LNCAP (cell line): ENCODE measurements around the gene RHBDF1.

Experiments
- TF ChIP-seq, protein P1 (sequence below): fragments of 450-650 bp; IDR thresholded peaks from 2 replicates; pipeline ENCODE4 v1.5.1; 2017; ENCODE audit warnings: mild to moderate bottlenecking

The RHBDF1 gene

DNA sequence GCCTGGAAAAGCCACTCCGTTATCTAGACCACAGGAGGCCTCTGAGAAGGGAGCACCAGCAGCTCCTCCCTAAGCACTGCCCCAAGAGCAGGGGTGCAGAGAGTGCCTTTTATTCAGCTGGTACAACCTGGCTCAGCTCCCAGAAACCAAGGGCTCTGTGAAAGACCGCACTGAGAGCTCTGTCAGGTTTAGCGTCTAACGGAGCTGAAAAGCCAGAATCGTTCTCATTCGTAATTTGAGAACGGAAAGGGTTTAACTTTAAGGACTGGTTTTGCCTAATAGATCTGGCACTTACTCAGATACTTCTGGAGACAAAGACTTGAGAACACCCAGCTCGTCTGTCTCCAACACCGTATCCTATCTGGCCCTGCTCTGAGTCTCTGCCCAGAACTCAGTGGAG, 19.1 kb upstream of the RHBDF1 start:
- TF ChIP-seq, protein P1, sequence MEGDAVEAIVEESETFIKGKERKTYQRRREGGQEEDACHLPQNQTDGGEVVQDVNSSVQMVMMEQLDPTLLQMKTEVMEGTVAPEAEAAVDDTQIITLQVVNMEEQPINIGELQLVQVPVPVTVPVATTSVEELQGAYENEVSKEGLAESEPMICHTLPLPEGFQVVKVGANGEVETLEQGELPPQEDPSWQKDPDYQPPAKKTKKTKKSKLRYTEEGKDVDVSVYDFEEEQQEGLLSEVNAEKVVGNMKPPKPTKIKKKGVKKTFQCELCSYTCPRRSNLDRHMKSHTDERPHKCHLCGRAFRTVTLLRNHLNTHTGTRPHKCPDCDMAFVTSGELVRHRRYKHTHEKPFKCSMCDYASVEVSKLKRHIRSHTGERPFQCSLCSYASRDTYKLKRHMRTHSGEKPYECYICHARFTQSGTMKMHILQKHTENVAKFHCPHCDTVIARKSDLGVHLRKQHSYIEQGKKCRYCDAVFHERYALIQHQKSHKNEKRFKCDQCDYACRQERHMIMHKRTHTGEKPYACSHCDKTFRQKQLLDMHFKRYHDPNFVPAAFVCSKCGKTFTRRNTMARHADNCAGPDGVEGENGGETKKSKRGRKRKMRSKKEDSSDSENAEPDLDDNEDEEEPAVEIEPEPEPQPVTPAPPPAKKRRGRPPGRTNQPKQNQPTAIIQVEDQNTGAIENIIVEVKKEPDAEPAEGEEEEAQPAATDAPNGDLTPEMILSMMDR: no peak

- TF ChIP-seq, protein P1: no peak
Measured at GRCh38 chr16:89391-90302, 17.2 kb upstream of the RHBDF1 start.

DNA sequence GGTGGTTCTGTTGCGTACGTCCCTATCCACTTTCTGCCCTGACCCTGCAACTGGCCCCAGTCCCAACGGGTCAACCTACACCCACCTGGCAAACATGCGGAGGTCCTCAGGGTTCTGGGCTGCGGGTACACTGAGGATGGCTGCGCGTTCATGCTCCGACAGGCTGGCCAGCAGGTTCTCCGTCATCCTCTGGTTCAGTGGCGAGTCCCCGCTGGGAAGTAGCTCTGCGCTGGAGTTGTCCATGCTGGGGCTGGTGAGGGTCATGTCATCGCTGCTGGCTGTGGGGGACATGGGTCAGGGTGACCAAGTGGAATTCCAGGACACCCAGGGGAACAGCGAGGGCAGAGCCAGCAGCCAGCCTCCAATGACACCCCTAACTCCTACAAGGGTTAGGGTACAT, 16.2 kb upstream of the RHBDF1 start:
- TF ChIP-seq, protein P1: no peak

DNA sequence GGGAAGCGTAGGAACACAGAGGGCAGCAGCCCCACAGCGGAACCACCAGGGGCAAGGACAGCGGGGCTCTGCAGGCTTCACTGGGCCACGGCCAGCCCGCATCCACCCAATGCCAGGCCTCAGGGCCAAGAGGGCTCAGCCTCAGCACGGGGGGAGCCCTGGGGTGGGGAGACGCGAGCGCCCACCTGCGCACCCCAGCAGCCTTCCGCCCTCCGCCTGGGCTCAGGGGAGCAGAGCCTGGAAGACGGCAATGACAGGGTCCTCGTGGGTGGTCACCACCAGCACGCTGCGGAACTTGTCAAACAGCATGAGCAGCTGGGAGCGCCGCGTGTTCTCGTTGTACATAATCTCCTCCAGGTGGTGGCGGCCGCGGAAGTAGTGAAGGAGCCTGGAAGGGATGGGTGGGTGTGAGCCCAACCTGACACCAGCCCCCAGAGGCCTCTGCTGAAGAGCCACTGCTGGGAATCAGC, 14.1 kb upstream of the RHBDF1 start:
- TF ChIP-seq, protein P1: no peak

DNA sequence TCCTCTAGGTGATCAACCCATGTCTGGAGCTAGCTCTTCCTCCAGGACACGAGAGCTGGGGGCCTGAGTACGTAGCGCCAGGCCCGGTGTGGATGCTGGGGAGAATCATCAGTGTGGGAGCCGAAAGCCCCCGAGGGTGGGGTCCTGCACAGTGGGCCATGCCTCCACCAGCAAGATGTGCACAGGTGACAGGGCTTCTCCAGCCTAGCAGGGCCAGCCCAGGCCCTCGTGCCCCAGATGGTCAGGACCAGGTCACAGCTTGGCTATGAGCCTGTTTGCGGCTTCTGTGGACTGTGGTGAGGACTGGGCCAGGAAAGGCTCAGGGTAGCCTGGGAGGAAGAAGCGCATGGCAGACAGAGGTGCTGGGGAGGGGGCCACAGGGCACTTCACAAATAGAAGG, 13.4 kb upstream of the RHBDF1 start:
- TF ChIP-seq, protein P1: no peak

DNA sequence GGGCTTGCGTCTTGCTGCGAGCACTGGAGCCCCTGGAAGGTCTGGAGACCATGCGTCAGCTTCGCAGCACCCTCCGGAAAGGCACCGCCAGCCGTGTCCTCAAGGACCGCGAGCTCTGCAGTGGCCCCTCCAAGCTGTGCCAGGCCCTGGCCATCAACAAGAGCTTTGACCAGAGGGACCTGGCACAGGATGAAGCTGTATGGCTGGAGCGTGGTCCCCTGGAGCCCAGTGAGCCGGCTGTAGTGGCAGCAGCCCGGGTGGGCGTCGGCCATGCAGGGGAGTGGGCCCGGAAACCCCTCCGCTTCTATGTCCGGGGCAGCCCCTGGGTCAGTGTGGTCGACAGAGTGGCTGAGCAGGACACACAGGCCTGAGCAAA, 13.0 kb upstream of the RHBDF1 start:
- TF ChIP-seq, protein P1: no peak

DNA sequence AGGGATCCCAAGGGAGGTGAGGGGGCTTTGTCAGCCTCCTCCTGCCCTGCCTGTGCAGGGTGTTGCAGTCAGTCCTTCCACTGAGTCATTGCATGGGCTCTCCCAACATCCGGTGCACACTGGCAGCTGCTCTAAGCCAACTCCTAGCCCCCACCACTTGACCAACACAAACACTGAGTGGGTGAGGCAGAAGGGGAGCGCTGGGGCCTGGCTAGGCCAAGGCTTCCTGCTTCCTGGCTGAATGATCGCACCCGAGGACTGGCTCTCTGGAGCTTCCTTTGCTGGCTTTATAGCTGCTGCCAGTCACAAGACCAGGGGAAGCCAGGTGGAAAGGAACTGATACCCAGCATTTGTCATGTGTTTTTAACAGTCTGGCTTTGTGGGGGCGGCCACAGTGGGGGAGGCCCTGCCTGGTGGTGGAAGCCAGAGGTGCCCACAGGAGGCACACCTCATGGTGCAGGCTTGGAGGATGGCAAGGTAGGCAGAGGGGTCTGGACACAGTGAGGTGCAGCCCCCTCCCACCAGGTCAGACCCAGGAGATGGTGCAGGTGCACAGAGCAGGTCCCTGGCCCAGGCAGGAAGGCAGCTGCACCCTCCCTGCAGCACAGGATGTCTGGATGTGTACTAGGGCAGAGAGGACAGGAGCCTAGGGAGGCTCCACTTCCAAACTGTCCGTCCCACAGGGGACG, 12.4 kb upstream of the RHBDF1 start:
- TF ChIP-seq, protein P1: no peak
